Peyer's patch (tissue), 4 donors: ENCODE data around the gene GNG2. TPM values are rescaled to one million over a fixed set of nuclear protein-coding genes. Genes with fewer than 3 reads are reported as not detected.

Experiments used
- DNase-seq, 3 donors: peaks; one replicate each; pipeline ENCODE4 v3.0.0-alpha.2; 2017 to 2019
- H3K27ac ChIP-seq, 4 donors: fragments of 200-600 bp; sonication (generic); one replicate each; pipeline ENCODE4 v1.5.1; 2016 to 2019
- H3K27me3 ChIP-seq, 2 donors: fragments of 200-600 bp; sonication (generic); one replicate each; pipeline ENCODE4 v1.5.1; 2019
- H3K36me3 ChIP-seq, 3 donors: fragments of 200-600 bp; sonication (generic); one replicate each; pipeline ENCODE4 v1.5.1; 2016 to 2019
- H3K4me1 ChIP-seq, 4 donors: fragments of 200-600 bp; sonication (generic); one replicate each; pipeline ENCODE4 v1.5.1; 2016 to 2019
- H3K4me3 ChIP-seq, 4 donors: fragments of 200-600 bp; sonication (generic); 1 replicate in 3 of 4; 2 replicates in 1 of 4; pipeline ENCODE4 v1.5.1; 2016 to 2019; ENCODE audit warnings: mild to moderate bottlenecking in 1 of 4
- H3K9me3 ChIP-seq, 4 donors: fragments of 200-600 bp; sonication (generic); one replicate each; pipeline ENCODE4 v1.5.1; 2016 to 2019; ENCODE audit warnings: mild to moderate bottlenecking in 1 of 4
- POLR2A ChIP-seq, 2 donors: fragments of 450-650 bp; IDR thresholded peaks; one replicate each; pipeline ENCODE4 v1.5.1; 2017; ENCODE audit warnings: antibody characterized with exemption in 2 of 2, mild to moderate bottlenecking in 2 of 2, moderate library complexity in 2 of 2
- total RNA-seq, 4 donors: library from RNA; depleted of rRNA; stranded (reverse); fragments of >200 nt; gene quantifications; one replicate each; pipeline ENCODE4 v1.1.0, GENCODE V29; 2016
- TF ChIP-seq, protein P1 (sequence below), 6 experiments: fragments of 450-650 bp in 4 of 6; fragments of 200-600 bp in 2 of 6; sonication (generic) in 1 of 6; IDR thresholded peaks; one replicate each; pipeline ENCODE4 v1.5.1; 2017 to 2019; ENCODE audit warnings: antibody characterized with exemption in 6 of 6, mild to moderate bottlenecking in 3 of 6, moderate library complexity in 1 of 6

Gene GNG2
- total RNA-seq, 4 donors from 2014 or later = 6.0 to 44.6 (median 9.7) TPM

DNA sequence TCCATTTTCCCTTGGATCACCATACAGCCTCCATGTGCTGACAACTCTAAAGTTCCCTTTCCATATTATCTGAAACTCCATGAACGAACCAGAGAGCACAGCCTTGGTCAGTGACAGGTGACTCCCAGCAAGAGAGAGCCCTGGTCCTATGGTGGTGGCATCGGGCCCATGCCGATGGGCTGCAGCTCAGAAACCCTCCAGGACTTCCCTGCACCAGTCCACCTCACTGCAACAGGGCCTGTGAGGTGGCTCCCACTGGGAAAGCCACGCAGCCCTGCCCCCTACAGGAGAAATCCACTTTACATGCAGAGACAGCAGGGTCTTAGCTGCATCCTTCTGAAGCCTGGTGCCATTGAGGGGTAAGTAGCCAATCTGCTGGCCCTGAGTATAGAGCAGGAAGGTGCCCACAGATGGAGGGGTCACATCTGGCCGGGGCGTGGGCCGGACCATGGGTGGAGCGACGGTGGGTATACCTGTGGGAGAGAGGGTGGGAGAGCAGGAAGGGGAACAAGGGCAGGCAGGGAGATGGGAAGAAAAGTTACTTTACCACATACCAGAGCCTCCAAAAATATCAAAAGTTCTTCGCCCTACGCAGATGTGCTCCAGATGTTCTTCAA is 153.7 kb downstream of the GNG2 start:
- Histone ChIP-seq H3K27ac (no peak overlapping the region), H3K4me1 (peaks cover 0 to 2% (median 0%) of the 10 kb centered on the region in 4 donors), H3K27me3 (no peaks in the 10 kb centered on the region), H3K4me3 (no peak overlapping the region), H3K9me3 (no peaks in the 10 kb centered on the region), H3K36me3 (peaks cover 0 to 27% (median 0%) of the 10 kb centered on the region in 3 donors)
- TF ChIP-seq, protein P1, sequence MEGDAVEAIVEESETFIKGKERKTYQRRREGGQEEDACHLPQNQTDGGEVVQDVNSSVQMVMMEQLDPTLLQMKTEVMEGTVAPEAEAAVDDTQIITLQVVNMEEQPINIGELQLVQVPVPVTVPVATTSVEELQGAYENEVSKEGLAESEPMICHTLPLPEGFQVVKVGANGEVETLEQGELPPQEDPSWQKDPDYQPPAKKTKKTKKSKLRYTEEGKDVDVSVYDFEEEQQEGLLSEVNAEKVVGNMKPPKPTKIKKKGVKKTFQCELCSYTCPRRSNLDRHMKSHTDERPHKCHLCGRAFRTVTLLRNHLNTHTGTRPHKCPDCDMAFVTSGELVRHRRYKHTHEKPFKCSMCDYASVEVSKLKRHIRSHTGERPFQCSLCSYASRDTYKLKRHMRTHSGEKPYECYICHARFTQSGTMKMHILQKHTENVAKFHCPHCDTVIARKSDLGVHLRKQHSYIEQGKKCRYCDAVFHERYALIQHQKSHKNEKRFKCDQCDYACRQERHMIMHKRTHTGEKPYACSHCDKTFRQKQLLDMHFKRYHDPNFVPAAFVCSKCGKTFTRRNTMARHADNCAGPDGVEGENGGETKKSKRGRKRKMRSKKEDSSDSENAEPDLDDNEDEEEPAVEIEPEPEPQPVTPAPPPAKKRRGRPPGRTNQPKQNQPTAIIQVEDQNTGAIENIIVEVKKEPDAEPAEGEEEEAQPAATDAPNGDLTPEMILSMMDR (IDR thresholded peaks at IDR 0.05) = no peak
- TF ChIP-seq POLR2A (IDR thresholded peaks at IDR 0.05) = no peak
- DNase-seq = no peak

DNA sequence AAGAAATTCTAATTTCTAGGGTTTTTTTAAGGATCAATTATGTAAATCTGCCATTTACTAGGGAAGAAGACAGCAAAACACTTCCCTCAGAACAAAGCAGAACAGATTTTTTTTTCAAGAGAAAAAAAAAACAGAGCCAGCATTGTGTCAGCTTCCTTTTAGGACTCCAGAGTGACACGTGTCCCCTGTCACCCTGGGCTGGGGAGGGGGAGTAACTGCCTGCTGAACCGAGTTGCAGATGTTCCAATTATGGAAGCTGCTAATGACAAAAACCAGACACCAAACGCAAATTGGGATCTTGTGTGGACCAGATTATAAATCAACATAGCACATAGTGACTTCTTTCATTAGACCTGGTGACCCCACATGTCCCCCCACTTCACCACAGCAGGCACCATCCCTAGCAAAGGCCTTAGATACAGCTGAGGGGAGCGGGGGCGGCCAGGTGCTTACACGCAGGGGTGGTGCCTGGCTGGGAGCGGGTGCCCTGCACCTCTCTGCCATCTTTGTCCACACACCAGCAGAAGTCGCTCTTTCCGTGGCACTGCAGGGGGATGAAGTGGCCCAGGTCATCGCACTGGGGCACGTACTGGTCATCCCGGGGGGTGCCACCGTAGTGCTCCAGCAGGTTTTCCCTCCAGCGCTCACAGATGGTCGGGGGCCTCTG is 154.3 kb downstream of the GNG2 start:
- TF ChIP-seq, protein P1 (IDR thresholded peaks at IDR 0.05) = no peak
- TF ChIP-seq POLR2A (IDR thresholded peaks at IDR 0.05) = no peak
- Histone ChIP-seq H3K36me3 (peaks cover 0 to 21% (median 0%) of the 10 kb centered on the region in 3 donors), H3K9me3 (no peaks in the 10 kb centered on the region), H3K4me1 (peaks cover 0 to 8% (median 0%) of the 10 kb centered on the region in 4 donors), H3K27me3 (no peaks in the 10 kb centered on the region), H3K4me3 (no peak overlapping the region), H3K27ac (no peak overlapping the region)
- DNase-seq = no peak

DNA sequence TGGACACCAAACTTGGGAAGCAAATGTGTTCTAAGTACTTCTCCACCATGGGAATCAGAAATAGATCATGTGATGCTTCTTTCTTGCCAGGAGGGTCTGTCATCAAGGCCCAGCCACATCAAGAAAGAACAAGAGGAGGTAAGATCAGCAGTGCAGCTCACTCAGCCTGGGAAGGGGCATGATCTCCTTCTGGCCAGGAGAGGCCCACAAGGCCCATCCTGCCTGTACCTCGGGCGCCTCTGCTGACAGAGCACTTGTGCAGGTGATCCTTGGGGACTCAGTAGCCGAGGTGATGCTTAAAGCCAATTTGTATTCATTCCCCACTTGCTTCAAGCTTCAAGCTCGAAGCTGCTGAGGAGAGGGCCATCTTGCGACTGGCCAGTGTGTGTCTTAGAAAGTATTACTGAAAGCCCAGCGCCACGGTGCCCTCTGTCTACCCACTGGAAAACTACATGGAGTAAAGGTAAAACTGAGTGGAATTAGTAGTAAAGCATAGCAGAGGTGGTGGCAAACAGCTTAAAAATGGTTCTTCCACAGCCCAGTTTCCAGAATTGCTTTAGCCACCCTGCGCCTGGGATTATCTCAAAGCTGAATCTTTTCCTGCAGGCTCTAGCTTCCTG is 155.1 kb downstream of the GNG2 start:
- peaks cover 0 to 13% (median 0%) of the 10 kb centered on the region in 3 donors for H3K36me3 ChIP-seq

DNA sequence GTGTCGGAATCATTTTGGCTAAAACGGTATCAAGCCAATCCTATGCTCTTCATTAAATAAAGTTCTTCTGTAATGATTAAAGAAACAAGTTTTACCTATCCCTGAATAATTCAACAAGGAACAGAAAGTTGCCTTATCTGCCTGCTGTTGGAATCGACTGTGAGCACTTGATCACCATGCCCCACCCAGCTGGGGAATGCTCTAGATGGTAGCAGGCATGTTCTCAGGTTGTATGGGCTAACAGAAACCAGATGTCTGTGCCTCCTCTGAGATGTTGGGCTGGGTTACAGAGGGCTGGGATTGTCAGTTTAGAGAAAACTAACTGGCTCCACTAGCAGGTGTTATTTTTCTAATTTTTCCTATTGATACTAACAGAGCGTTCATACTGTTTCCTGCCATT is 157.8 kb downstream of the GNG2 start:
- Histone ChIP-seq H3K4me1 (peaks cover 0 to 26% (median 0%) of the 10 kb centered on the region in 4 donors), H3K9me3 (no peaks in the 10 kb centered on the region), H3K4me3 (no peak overlapping the region), H3K27ac (peak overlapping the region in 1 of 4 donors; percentile 74), H3K27me3 (no peaks in the 10 kb centered on the region), H3K36me3 (no peaks in the 10 kb centered on the region)
- peak in 1 of 3 donors; percentile 78 for DNase-seq
- TF ChIP-seq, protein P1 (IDR thresholded peaks at IDR 0.05) = no peak
- no peak for TF ChIP-seq POLR2A (IDR thresholded peaks at IDR 0.05)

More for the DNA sequence above, 155.1 kb downstream of the GNG2 start:
- Histone ChIP-seq H3K9me3 (no peaks in the 10 kb centered on the region), H3K4me3 (no peak overlapping the region), H3K4me1 (peaks cover 0 to 13% (median 0%) of the 10 kb centered on the region in 4 donors), H3K27me3 (no peaks in the 10 kb centered on the region), H3K27ac (no peak overlapping the region)
- no peak for DNase-seq
- no peak for TF ChIP-seq POLR2A (IDR thresholded peaks at IDR 0.05)
- TF ChIP-seq, protein P1 (IDR thresholded peaks at IDR 0.05) = peak in 3 of 6 experiments; percentile 4 to 23 (median 23)

DNA sequence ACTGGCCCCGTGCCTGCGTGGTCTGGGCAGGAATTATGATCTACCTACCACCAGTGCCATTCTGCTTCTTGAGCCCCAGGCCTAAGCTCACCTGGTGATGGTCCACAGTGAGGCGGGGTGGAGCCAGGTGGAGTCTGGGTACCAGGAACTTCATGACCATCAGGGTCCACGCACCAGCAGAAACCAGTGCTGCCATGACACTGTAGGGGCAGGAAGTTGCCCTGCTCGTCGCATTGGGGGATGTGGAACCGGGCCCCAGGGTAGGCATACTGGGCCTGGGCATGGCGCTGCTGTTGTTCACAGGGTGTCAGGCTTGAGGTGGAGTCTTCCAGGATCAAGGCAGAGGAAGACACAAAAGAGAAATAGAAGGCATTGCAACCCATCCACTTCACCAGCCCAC is 158.6 kb downstream of the GNG2 start:
- TF ChIP-seq, protein P1 (IDR thresholded peaks at IDR 0.05) = no peak
- TF ChIP-seq POLR2A (IDR thresholded peaks at IDR 0.05) = no peak
- no peak for DNase-seq
- H3K27me3 ChIP-seq = no peaks in the 10 kb centered on the region
- H3K36me3 ChIP-seq = no peaks in the 10 kb centered on the region
- H3K9me3 ChIP-seq = no peaks in the 10 kb centered on the region
- H3K4me3 ChIP-seq = no peak overlapping the region
- peaks cover 0 to 26% (median 0%) of the 10 kb centered on the region in 4 donors for H3K4me1 ChIP-seq
- H3K27ac ChIP-seq = peak overlapping the region in 1 of 4 donors; percentile 74

Other genes with a start within 250 kb of the GNG2 start
- 10 to 100 TPM in 3 of 4 donors, 1 to 10 TPM in 1; 8.1 to 73.4 (median 12.4) TPM for gene FRMD6, start 208.7 kb upstream of the GNG2 start, total RNA-seq
- gene RTRAF, start 128.9 kb downstream of the GNG2 start, total RNA-seq = 10 to 100 TPM; 15.7 to 48.3 (median 36.1) TPM
- 10 to 100 TPM in 3 of 4 donors, 1 to 10 TPM in 1; 8.6 to 16.5 (median 11.5) TPM for gene NID2, start 208.4 kb downstream of the GNG2 start, total RNA-seq